Fibroblast of villous mesenchyme (primary cell): ENCODE measurements around the gene TRMT1. TPM values are rescaled to one million over a fixed set of nuclear protein-coding genes. Genes with fewer than 3 reads are reported as not detected.
A peak's percentile ranks its signal among the peaks of the same experiment; 100 is the strongest.
"Not testable (repeated sequence)": the region's sequence is repeated elsewhere in the genome, so short reads cannot be mapped to it uniquely, and the experiment has no call there.

ENCODE experiments used
- DNase-seq: peaks from one replicate; pipeline ENCODE4 v3.0.0-alpha.2; 2010; ENCODE audit warnings: low read depth
- H3K4me3 ChIP-seq: 2 replicates; pipeline ENCODE4 v1.5.1; 2011; ENCODE audit warnings: low read depth, mild to moderate bottlenecking, low read length
- total RNA-seq: library from RNA; depleted of rRNA; stranded (reverse); fragments of >200 nt; gene quantifications from 2 replicates; pipeline ENCODE4 v1.2.3, GENCODE V29; 2012
- TF ChIP-seq, protein P1 (sequence below): IDR thresholded peaks from 2 replicates; pipeline ENCODE4 v1.5.1; 2012; ENCODE audit warnings: low read depth, mild to moderate bottlenecking, low read length; ENCODE audit not compliant: insufficient read depth

The TRMT1 gene
- total RNA-seq = 25.4 and 25.9 TPM in 2 replicates

DNA sequence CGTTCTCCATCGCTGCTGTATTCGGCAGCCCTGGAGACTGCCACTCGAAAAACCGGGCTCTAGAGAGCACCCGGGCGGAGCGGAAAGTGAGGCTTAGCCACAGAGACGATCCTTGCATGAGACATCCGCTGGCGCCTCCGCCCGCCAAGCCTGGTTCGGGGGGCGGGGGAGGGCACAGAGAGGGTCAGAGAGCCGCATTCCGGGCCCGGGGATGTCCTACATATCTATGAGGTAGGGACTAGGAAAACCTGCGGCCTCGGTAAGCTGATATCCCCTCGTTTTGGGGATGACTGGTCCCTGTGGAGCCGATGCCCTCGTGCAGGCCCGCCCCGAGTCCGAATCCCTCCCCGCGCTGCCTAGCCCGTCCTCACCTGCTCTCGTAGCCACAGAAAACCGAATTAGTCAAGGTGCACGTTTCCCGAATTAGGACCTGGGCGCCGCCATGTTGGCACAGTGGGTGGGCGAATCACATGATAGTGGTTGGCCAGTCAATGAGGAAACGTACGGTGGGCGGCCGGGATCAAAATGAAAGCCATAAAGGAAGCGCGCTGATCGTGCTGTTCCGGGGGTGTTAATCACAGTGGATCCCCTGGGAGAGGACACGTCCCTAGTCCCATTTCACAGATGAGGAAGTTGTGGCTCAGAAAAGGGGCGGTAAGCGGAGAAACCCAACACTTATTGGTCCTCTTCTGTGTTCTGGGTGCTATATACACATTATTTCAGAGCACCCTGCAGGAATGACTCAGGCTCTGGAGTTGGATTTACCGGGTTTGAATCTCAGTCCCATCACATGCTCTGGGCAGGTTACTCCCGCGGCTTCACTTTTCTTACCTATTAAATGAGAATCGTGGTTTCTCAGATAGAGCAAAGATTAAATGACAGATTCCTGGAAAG, at the start of gene TRMT1:
Gene TRMT1, minus strand, starts transcription at position 459 of the 894 bp plus-strand sequence. Its CDS starts 341 bp downstream, at position 118.
- DNase-seq = peak; percentile 93
- peak within 1 kb of the TSS; percentile 91 for H3K4me3 ChIP-seq
- TF ChIP-seq, protein P1, sequence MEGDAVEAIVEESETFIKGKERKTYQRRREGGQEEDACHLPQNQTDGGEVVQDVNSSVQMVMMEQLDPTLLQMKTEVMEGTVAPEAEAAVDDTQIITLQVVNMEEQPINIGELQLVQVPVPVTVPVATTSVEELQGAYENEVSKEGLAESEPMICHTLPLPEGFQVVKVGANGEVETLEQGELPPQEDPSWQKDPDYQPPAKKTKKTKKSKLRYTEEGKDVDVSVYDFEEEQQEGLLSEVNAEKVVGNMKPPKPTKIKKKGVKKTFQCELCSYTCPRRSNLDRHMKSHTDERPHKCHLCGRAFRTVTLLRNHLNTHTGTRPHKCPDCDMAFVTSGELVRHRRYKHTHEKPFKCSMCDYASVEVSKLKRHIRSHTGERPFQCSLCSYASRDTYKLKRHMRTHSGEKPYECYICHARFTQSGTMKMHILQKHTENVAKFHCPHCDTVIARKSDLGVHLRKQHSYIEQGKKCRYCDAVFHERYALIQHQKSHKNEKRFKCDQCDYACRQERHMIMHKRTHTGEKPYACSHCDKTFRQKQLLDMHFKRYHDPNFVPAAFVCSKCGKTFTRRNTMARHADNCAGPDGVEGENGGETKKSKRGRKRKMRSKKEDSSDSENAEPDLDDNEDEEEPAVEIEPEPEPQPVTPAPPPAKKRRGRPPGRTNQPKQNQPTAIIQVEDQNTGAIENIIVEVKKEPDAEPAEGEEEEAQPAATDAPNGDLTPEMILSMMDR = no peak

DNA sequence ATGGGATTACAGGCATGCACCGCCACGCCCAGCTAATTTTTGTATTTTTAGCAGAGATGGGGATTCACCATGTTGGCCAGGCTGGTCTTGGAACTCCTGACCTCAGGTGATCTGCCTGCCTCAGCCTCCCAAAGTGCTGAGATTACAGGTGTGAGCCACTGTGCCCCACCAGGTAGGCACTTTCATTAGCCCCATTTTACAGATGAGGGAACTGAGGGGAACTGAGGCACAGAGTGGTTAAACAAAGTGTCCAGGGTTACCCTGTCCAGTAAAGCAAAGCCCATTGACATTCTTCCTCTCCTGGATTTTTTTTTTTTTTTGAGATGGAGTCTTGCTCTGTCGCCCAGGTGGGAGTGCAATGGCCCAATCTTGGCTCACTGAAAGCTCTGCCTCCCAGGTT, 49.6 kb upstream of the TRMT1 start:
- not testable (repeated sequence) for H3K4me3 ChIP-seq, DNase-seq

DNA sequence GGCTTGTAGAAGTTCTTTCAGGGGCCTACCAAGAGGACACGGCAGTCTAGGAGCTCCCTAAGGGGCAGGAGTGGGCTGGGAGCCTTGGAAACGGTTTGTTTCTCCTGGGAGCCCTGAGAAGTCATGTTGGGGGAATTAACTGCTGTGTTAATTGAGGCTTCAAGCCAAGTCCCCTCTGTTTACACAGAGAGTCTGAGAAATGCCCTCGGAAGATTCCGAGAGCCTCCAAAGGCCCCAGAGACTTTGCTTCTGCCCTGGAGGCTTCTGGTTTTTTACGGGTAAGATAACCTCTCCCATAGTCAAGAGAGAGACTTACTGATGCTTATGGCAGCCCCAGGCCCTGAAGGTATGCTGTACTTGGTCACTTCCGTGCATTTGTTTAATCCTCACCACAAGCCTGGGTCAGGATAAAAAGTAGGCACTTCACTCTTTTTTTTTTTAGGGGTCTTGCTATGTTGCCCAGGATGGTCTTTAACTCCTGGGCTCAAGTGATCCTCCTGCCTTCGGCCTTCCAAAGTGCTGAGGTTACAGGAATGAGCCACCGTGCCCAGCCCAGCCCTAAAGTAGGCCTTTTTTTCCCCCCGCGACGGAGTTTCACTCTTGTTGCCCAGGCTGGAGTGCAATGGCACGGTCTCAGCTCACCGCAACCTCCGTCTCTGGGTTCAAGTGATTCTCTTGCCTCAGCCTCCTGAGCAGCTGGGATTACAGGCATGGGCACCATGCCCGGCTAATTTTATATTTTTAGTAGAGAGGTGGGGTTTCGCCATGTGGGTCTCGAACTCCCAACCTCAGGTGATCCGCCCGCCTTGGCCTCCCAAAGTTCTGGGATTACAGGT, 48.8 kb upstream of the TRMT1 start:
- H3K4me3 ChIP-seq = no peak overlapping the region
- TF ChIP-seq, protein P1 = no peak
- peak; percentile 78 for DNase-seq

DNA sequence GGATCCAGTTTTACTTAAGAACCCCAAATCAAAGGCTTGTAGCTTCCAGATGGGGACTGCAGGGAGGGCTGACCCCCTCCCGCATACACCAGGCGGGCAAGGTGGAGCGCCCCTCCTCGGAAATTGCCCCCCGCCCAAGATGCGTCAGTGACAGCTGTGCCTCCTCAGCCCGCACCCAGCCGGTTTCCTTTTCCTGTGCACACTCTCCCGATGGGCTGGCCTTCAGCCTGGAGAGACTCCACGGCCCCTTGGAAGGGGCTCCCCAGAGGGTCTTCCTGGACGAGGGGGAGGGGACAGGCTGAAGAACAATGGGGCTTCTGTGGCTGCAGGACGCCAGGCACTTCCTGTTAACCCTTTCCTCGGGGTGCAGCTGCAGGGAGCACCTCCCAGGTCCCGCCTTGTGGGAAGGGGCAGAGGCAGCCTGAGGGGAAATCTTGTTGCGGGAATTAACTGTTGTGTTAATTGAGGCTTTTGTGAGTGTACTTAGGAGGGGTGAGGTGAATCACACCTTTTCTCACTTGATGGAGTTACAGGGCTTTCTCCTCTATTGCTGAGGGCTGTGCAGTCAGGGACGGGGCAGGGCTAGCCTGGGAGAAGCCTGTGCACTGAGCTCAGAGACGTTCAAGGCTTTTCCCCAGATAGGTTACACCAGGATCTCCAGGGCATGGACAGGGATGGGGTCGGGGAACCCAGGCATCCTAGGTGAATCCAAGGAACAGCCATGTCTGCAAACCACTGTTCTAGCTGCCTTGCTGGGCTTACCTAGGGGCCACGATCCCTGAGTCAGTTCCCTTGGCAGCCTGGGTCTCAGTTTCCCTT, 48.0 kb upstream of the TRMT1 start:
- peak overlapping the region; percentile 22 for H3K4me3 ChIP-seq
- TF ChIP-seq, protein P1 = no peak
- DNase-seq = peak; percentile 70

DNA sequence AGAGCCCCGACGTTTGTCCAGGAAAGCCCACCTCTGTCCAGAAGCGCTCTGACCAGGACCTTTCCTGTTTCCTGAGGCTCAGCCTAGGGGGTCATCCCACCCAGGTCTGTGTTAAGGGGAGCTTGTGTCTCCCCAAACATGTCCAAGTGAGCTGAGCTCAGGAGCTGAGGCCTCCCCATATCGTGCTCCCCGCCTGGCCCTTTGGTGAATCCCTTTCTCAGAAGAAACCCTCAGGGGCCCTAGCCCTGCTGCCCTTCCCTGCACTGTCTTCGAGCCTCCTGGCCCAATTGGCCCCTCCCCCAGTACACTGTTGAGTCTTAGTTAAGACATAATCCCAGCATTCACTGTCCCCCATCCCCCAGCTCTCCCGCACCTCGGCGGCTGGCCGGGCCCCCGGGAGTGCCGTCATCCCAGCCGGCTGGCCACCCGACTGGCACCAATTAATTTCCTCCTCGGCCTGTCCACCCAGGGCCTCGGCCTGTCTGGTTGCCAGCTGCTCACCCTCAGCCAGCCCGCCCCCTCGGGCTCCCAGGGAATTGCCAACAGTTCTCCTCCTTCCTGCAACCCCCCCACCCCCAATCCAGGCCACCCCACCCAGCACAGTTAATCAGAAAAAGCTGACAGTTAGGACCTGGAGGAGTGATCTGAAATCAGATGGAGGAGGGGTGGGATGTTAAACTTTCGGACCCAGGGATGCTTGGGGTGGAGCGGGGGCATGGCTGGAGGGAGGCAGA, 47.2 kb upstream of the TRMT1 start:
- TF ChIP-seq, protein P1 = no peak
- H3K4me3 ChIP-seq = peak overlapping the region; percentile 37
- DNase-seq = peak; percentile 93

DNA sequence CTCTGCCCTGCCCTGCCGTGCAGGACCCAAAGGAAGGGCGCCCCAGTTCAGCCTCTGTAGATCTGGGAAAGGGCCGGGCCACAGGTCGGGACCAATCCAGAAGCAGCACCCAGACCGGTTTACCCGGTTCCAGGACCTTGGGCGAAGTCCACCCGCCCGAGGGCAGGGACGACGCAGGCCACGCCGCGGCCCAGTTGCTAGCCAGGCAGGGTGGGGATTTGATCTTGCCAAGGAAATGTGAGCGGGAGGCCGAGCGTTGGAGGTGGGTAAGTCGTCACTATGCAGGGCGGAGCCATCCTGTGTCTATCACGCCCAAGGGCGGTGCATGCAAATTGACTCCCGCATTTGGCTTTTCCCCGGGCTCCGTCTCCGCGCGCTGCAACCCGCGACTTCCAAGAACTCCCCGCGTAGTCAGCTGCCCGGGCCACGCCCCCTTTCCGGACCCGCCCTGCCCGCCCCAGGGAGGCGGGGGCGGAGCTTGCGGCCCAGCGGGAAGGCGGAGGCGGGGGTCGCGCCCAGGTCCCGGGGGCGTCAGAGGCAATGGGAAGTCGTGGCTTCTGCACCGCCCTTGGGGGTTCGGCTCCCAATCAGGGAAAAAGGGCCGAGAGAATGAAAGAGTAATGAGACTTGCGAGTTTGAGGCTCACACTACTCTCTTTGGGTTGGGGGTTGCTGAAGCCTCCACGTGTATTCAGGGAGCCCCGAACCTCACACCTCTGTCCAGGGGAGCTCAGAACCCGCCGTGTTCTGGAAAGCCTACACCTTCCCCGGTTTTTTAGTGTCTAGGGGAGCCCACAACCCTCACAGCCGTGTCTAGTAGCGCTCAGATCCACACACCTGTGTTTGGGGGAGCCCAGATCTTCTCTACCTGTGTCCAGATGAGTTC, 46.4 kb upstream of the TRMT1 start:
- peak; percentile 98 for DNase-seq
- TF ChIP-seq, protein P1 = no peak
- H3K4me3 ChIP-seq = peak overlapping the region; percentile 44
